Measurements from ENCODE around the gene PRR22. TPM values are rescaled to one million over a fixed set of nuclear protein-coding genes. Genes with fewer than 3 reads are reported as not detected.
A peak's percentile ranks its signal among the peaks of the same experiment; 100 is the strongest.

The PRR22 gene
- 4.6 TPM for polyA plus RNA-seq
- long read RNA-seq, donor 1, partial matches to known transcripts = 0 of 1 reads
- long read RNA-seq, donor 1, other reads (novel, unspliced or antisense) = 0 of 1 reads
- long read RNA-seq, donor 2, partial matches to known transcripts = 0 of 2 reads
- long read RNA-seq, donor 2, other reads (novel, unspliced or antisense) = 0 of 2 reads
- long read RNA-seq, donor 3 = 0 reads
- long read RNA-seq, donor 4 = 0 reads
- long read RNA-seq, donor 5 = 0 reads
- long read RNA-seq, donor 6, partial matches to known transcripts = 0 of 1 reads
- long read RNA-seq, donor 6, other reads (novel, unspliced or antisense) = 0 of 1 reads
- long read RNA-seq, donor 7, partial matches to known transcripts = 0 of 2 reads
- long read RNA-seq, donor 7, other reads (novel, unspliced or antisense) = 0 of 2 reads
- long read RNA-seq, donor 8, partial matches to known transcripts = 0 of 2 reads
- long read RNA-seq, donor 8, other reads (novel, unspliced or antisense) = 0 of 2 reads
- long read RNA-seq, donor 9, partial matches to known transcripts = 0 of 2 reads
- long read RNA-seq, donor 9, other reads (novel, unspliced or antisense) = 0 of 2 reads
- long read RNA-seq, donor 10, partial matches to known transcripts = 0 of 4 reads
- long read RNA-seq, donor 10, other reads (novel, unspliced or antisense) = 0 of 4 reads
- long read RNA-seq, donor 11, partial matches to known transcripts = 0 of 2 reads
- long read RNA-seq, donor 11, other reads (novel, unspliced or antisense) = 0 of 2 reads

GRCh38 chr19:5784581-5785147 is at the start of gene PRR22:
Gene PRR22, minus strand, starts transcription at chr19:5784746. Its CDS starts 86 bp downstream, at chr19:5784660.
- Histone ChIP-seq H3K9me3 (ENCODE audit: control insufficient read depth, low read depth, low read length) (peaks cover 10% of the 10 kb centered on the region), H3K36me3 (ENCODE audit: control insufficient read depth, insufficient read depth, low read length) (peaks cover 54% of the 10 kb centered on the region), H3K4me1 (ENCODE audit: control insufficient read depth, insufficient read depth, low read length) (no peaks in the 10 kb centered on the region), H3K27me3 (ENCODE audit: control insufficient read depth, insufficient read depth, low read length) (no peaks in the 10 kb centered on the region), H3K27ac (ENCODE audit: low read length) (no peak within 1 kb of the TSS), H3K4me3 (ENCODE audit: low read length) (no peak within 1 kb of the TSS)
- no peak for DNase-seq
- no CpG with 5 or more reads among the region's 15 CpGs for WGBS (ENCODE audit: insufficient coverage, low lambda C conversion rate)

- Histone ChIP-seq H3K9me3 (ENCODE audit: control insufficient read depth, low read depth, low read length) (no peaks in the 10 kb centered on the region), H3K27me3 (ENCODE audit: control insufficient read depth, insufficient read depth, low read length) (peaks cover 3% of the 10 kb centered on the region), H3K4me1 (ENCODE audit: control insufficient read depth, insufficient read depth, low read length) (peaks cover 15% of the 10 kb centered on the region), H3K27ac (ENCODE audit: low read length) (no peak overlapping the region), H3K4me3 (ENCODE audit: low read length) (no peak overlapping the region), H3K36me3 (ENCODE audit: control insufficient read depth, insufficient read depth, low read length) (no peaks in the 10 kb centered on the region)
- WGBS (ENCODE audit: insufficient coverage, low lambda C conversion rate) = 80% methylated on average over 1 of the region's 6 CpGs
- no peak for DNase-seq
Measured at GRCh38 chr19:5832527-5833216, 48.1 kb upstream of the PRR22 start.

GRCh38 chr19:5832061-5832460 is 47.5 kb upstream of the PRR22 start:
- Histone ChIP-seq H3K4me3 (ENCODE audit: low read length) (no peak overlapping the region), H3K4me1 (ENCODE audit: control insufficient read depth, insufficient read depth, low read length) (peaks cover 19% of the 10 kb centered on the region), H3K9me3 (ENCODE audit: control insufficient read depth, low read depth, low read length) (no peaks in the 10 kb centered on the region), H3K27ac (ENCODE audit: low read length) (no peak overlapping the region), H3K36me3 (ENCODE audit: control insufficient read depth, insufficient read depth, low read length) (no peaks in the 10 kb centered on the region), H3K27me3 (ENCODE audit: control insufficient read depth, insufficient read depth, low read length) (peaks cover 3% of the 10 kb centered on the region)
- no peak for DNase-seq
- no CpG with 5 or more reads among the region's 22 CpGs for WGBS (ENCODE audit: insufficient coverage, low lambda C conversion rate)

- 100% methylated on average over 1 of the region's 9 CpGs for WGBS (ENCODE audit: insufficient coverage, low lambda C conversion rate)
- peaks cover 3% of the 10 kb centered on the region for H3K27me3 ChIP-seq (ENCODE audit: control insufficient read depth, insufficient read depth, low read length)
Measured at GRCh38 chr19:5831159-5831558, 46.6 kb upstream of the PRR22 start.

GRCh38 chr19:5829567-5830310 is 45.2 kb upstream of the PRR22 start:
- no peak for DNase-seq
- Histone ChIP-seq H3K4me1 (ENCODE audit: control insufficient read depth, insufficient read depth, low read length) (peaks cover 27% of the 10 kb centered on the region), H3K4me3 (ENCODE audit: low read length) (no peak overlapping the region), H3K27ac (ENCODE audit: low read length) (no peak overlapping the region), H3K9me3 (ENCODE audit: control insufficient read depth, low read depth, low read length) (no peaks in the 10 kb centered on the region), H3K36me3 (ENCODE audit: control insufficient read depth, insufficient read depth, low read length) (no peaks in the 10 kb centered on the region), H3K27me3 (ENCODE audit: control insufficient read depth, insufficient read depth, low read length) (peaks cover 3% of the 10 kb centered on the region)
- no CpG with 5 or more reads among the region's 34 CpGs for WGBS (ENCODE audit: insufficient coverage, low lambda C conversion rate)

More at GRCh38 chr19:5831159-5831558, 46.6 kb upstream of the PRR22 start:
- peaks cover 27% of the 10 kb centered on the region for H3K4me1 ChIP-seq (ENCODE audit: control insufficient read depth, insufficient read depth, low read length)
- no peaks in the 10 kb centered on the region for H3K9me3 ChIP-seq (ENCODE audit: control insufficient read depth, low read depth, low read length)
- DNase-seq = no peak
- no peaks in the 10 kb centered on the region for H3K36me3 ChIP-seq (ENCODE audit: control insufficient read depth, insufficient read depth, low read length)
- H3K27ac ChIP-seq (ENCODE audit: low read length) = no peak overlapping the region
- no peak overlapping the region for H3K4me3 ChIP-seq (ENCODE audit: low read length)

GRCh38 chr19:5828661-5829566 is 44.4 kb upstream of the PRR22 start:
- Histone ChIP-seq H3K27ac (ENCODE audit: low read length) (peak overlapping the region; percentile 70), H3K27me3 (ENCODE audit: control insufficient read depth, insufficient read depth, low read length) (peaks cover 3% of the 10 kb centered on the region), H3K4me1 (ENCODE audit: control insufficient read depth, insufficient read depth, low read length) (peaks cover 27% of the 10 kb centered on the region), H3K9me3 (ENCODE audit: control insufficient read depth, low read depth, low read length) (peaks cover 2% of the 10 kb centered on the region), H3K36me3 (ENCODE audit: control insufficient read depth, insufficient read depth, low read length) (no peaks in the 10 kb centered on the region), H3K4me3 (ENCODE audit: low read length) (peak overlapping the region; percentile 58)
- DNase-seq = peak in 1 of 2 donors; percentile 58
- WGBS (ENCODE audit: insufficient coverage, low lambda C conversion rate) = no CpG with 5 or more reads among the region's 47 CpGs

GRCh38 chr19:5827891-5828660 is 43.5 kb upstream of the PRR22 start:
- Histone ChIP-seq H3K27me3 (ENCODE audit: control insufficient read depth, insufficient read depth, low read length) (peaks cover 3% of the 10 kb centered on the region), H3K4me1 (ENCODE audit: control insufficient read depth, insufficient read depth, low read length) (peaks cover 27% of the 10 kb centered on the region), H3K9me3 (ENCODE audit: control insufficient read depth, low read depth, low read length) (peaks cover 4% of the 10 kb centered on the region), H3K27ac (ENCODE audit: low read length) (peak overlapping the region; percentile 70), H3K36me3 (ENCODE audit: control insufficient read depth, insufficient read depth, low read length) (no peaks in the 10 kb centered on the region), H3K4me3 (ENCODE audit: low read length) (peak overlapping the region; percentile 58)
- WGBS (ENCODE audit: insufficient coverage, low lambda C conversion rate) = 0% methylated on average over 4 of the region's 91 CpGs
- peak; percentile 97 to 98 for DNase-seq

- Histone ChIP-seq H3K27ac (ENCODE audit: low read length) (peak overlapping the region; percentile 2), H3K4me1 (ENCODE audit: control insufficient read depth, insufficient read depth, low read length) (peaks cover 27% of the 10 kb centered on the region), H3K4me3 (ENCODE audit: low read length) (peak overlapping the region; percentile 37)
Measured at GRCh38 chr19:5827342-5827890, 42.9 kb upstream of the PRR22 start.

More at GRCh38 chr19:5827342-5827890, 42.9 kb upstream of the PRR22 start:
- WGBS (ENCODE audit: insufficient coverage, low lambda C conversion rate) = no CpG with 5 or more reads among the region's 37 CpGs
- H3K36me3 ChIP-seq (ENCODE audit: control insufficient read depth, insufficient read depth, low read length) = no peaks in the 10 kb centered on the region
- DNase-seq = no peak
- peaks cover 3% of the 10 kb centered on the region for H3K27me3 ChIP-seq (ENCODE audit: control insufficient read depth, insufficient read depth, low read length)
- peaks cover 4% of the 10 kb centered on the region for H3K9me3 ChIP-seq (ENCODE audit: control insufficient read depth, low read depth, low read length)

All from large intestine (tissue), 12 donors.